ENCODE data around the gene ENTPD2.

The ENTPD2 gene

GRCh38 chr9:137053944-137054931, at the start of gene ENTPD2:
Gene ENTPD2 (minus strand): TSS chr9:137054061. CDS start chr9:137053997, 64 bp downstream.
- peak within 1 kb of the TSS; percentile 61; the same call in 1 of the 2 replicates for H3K4me3 ChIP-seq (ENCODE audit: low read length)
- no peak for DNase-seq (ENCODE audit: low read depth, low spot score)
- H3K27me3 ChIP-seq (ENCODE audit: control insufficient read depth, insufficient read depth, low read length): peaks cover 6% of the 10 kb centered on the region; the same call in 1 of the 2 replicates

GRCh38 chr9:137103206-137103999, 49.5 kb upstream of the ENTPD2 start:
- no CpG with 5 or more reads among the region's 37 CpGs for WGBS (ENCODE audit: insufficient coverage, insufficient read length)
- H3K36me3 ChIP-seq (ENCODE audit: control insufficient read depth, insufficient read depth, low read length): peaks cover 46% of the 10 kb centered on the region
- no peak overlapping the region for H3K27ac ChIP-seq (ENCODE audit: low read length)
- DNase-seq (ENCODE audit: low read depth, low spot score): no peak
- H3K9me3 ChIP-seq (ENCODE audit: control insufficient read depth, insufficient read depth, low read length): no peaks in the 10 kb centered on the region
- H3K27me3 ChIP-seq (ENCODE audit: control insufficient read depth, insufficient read depth, low read length): no peaks in the 10 kb centered on the region
- no peak overlapping the region for H3K4me3 ChIP-seq (ENCODE audit: low read length)
- no peaks in the 10 kb centered on the region for H3K4me1 ChIP-seq (ENCODE audit: control insufficient read depth, insufficient read depth, low read length)

More at GRCh38 chr9:137053944-137054931, at the start of gene ENTPD2:
- no CpG with 5 or more reads among the region's 90 CpGs for WGBS (ENCODE audit: insufficient coverage, insufficient read length)
- Histone ChIP-seq H3K27ac (ENCODE audit: low read length) (no peak within 1 kb of the TSS), H3K4me1 (ENCODE audit: control insufficient read depth, insufficient read depth, low read length) (peaks cover 3% of the 10 kb centered on the region; the same call in 1 of the 2 replicates), H3K9me3 (ENCODE audit: control insufficient read depth, insufficient read depth, low read length) (no peaks in the 10 kb centered on the region), H3K36me3 (ENCODE audit: control insufficient read depth, insufficient read depth, low read length) (no peaks in the 10 kb centered on the region)

- Histone ChIP-seq H3K27ac (ENCODE audit: low read length) (no peak overlapping the region), H3K27me3 (ENCODE audit: control insufficient read depth, insufficient read depth, low read length) (no peaks in the 10 kb centered on the region), H3K9me3 (ENCODE audit: control insufficient read depth, insufficient read depth, low read length) (no peaks in the 10 kb centered on the region), H3K4me3 (ENCODE audit: low read length) (no peak overlapping the region), H3K36me3 (ENCODE audit: control insufficient read depth, insufficient read depth, low read length) (peaks cover 44% of the 10 kb centered on the region), H3K4me1 (ENCODE audit: control insufficient read depth, insufficient read depth, low read length) (no peaks in the 10 kb centered on the region)
- DNase-seq (ENCODE audit: low read depth, low spot score): no peak
- no CpG with 5 or more reads among the region's 14 CpGs for WGBS (ENCODE audit: insufficient coverage, insufficient read length)
Observed at GRCh38 chr9:137099231-137099630, 45.4 kb upstream of the ENTPD2 start.

GRCh38 chr9:137097761-137098462, 44.1 kb upstream of the ENTPD2 start:
- no peak for DNase-seq (ENCODE audit: low read depth, low spot score)
- H3K4me3 ChIP-seq (ENCODE audit: low read length): no peak overlapping the region
- no peaks in the 10 kb centered on the region for H3K4me1 ChIP-seq (ENCODE audit: control insufficient read depth, insufficient read depth, low read length)
- H3K9me3 ChIP-seq (ENCODE audit: control insufficient read depth, insufficient read depth, low read length): no peaks in the 10 kb centered on the region
- WGBS (ENCODE audit: insufficient coverage, insufficient read length): no CpG with 5 or more reads among the region's 20 CpGs
- no peak overlapping the region for H3K27ac ChIP-seq (ENCODE audit: low read length)
- H3K27me3 ChIP-seq (ENCODE audit: control insufficient read depth, insufficient read depth, low read length): no peaks in the 10 kb centered on the region
- peaks cover 34% of the 10 kb centered on the region for H3K36me3 ChIP-seq (ENCODE audit: control insufficient read depth, insufficient read depth, low read length)

- H3K36me3 ChIP-seq (ENCODE audit: control insufficient read depth, insufficient read depth, low read length): peaks cover 24% of the 10 kb centered on the region
- no CpG with 5 or more reads among the region's 31 CpGs for WGBS (ENCODE audit: insufficient coverage, insufficient read length)
- no peaks in the 10 kb centered on the region for H3K9me3 ChIP-seq (ENCODE audit: control insufficient read depth, insufficient read depth, low read length)
- no peaks in the 10 kb centered on the region for H3K27me3 ChIP-seq (ENCODE audit: control insufficient read depth, insufficient read depth, low read length)
- no peak overlapping the region for H3K27ac ChIP-seq (ENCODE audit: low read length)
- H3K4me1 ChIP-seq (ENCODE audit: control insufficient read depth, insufficient read depth, low read length): no peaks in the 10 kb centered on the region
- no peak overlapping the region for H3K4me3 ChIP-seq (ENCODE audit: low read length)
- no peak for DNase-seq (ENCODE audit: low read depth, low spot score)
Observed at GRCh38 chr9:137096785-137097546, 43.1 kb upstream of the ENTPD2 start.

- DNase-seq (ENCODE audit: low read depth, low spot score): no peak
- Histone ChIP-seq H3K9me3 (ENCODE audit: control insufficient read depth, insufficient read depth, low read length) (no peaks in the 10 kb centered on the region), H3K27me3 (ENCODE audit: control insufficient read depth, insufficient read depth, low read length) (no peaks in the 10 kb centered on the region), H3K27ac (ENCODE audit: low read length) (no peak overlapping the region), H3K4me3 (ENCODE audit: low read length) (no peak overlapping the region), H3K36me3 (ENCODE audit: control insufficient read depth, insufficient read depth, low read length) (peaks cover 16% of the 10 kb centered on the region), H3K4me1 (ENCODE audit: control insufficient read depth, insufficient read depth, low read length) (no peaks in the 10 kb centered on the region)
- no CpG with 5 or more reads among the region's 30 CpGs for WGBS (ENCODE audit: insufficient coverage, insufficient read length)
Observed at GRCh38 chr9:137095664-137096517, 42.0 kb upstream of the ENTPD2 start.

GRCh38 chr9:137089232-137089947, 35.5 kb upstream of the ENTPD2 start:
- H3K27me3 ChIP-seq (ENCODE audit: control insufficient read depth, insufficient read depth, low read length): no peaks in the 10 kb centered on the region
- H3K4me1 ChIP-seq (ENCODE audit: control insufficient read depth, insufficient read depth, low read length): no peaks in the 10 kb centered on the region; the same call in 1 of the 2 replicates
- H3K27ac ChIP-seq (ENCODE audit: low read length): no peak overlapping the region
- no peaks in the 10 kb centered on the region for H3K9me3 ChIP-seq (ENCODE audit: control insufficient read depth, insufficient read depth, low read length)
- DNase-seq (ENCODE audit: low read depth, low spot score): no peak
- 0 out of 2 replicates have a peak, but pooled peaks cover 3% of the 10 kb centered on the region for H3K36me3 ChIP-seq (ENCODE audit: control insufficient read depth, insufficient read depth, low read length)
- WGBS (ENCODE audit: insufficient coverage, insufficient read length): no CpG with 5 or more reads among the region's 11 CpGs
- H3K4me3 ChIP-seq (ENCODE audit: low read length): no peak overlapping the region

GRCh38 chr9:137088121-137088520, 34.3 kb upstream of the ENTPD2 start:
- H3K9me3 ChIP-seq (ENCODE audit: control insufficient read depth, insufficient read depth, low read length): no peaks in the 10 kb centered on the region
- no peak for DNase-seq (ENCODE audit: low read depth, low spot score)
- H3K27ac ChIP-seq (ENCODE audit: low read length): no peak overlapping the region
- no CpG with 5 or more reads among the region's 5 CpGs for WGBS (ENCODE audit: insufficient coverage, insufficient read length)
- no peaks in the 10 kb centered on the region; the same call in 1 of the 2 replicates for H3K4me1 ChIP-seq (ENCODE audit: control insufficient read depth, insufficient read depth, low read length)
- H3K4me3 ChIP-seq (ENCODE audit: low read length): no peak overlapping the region
- 0 out of 2 replicates have a peak, but pooled peaks cover 3% of the 10 kb centered on the region for H3K36me3 ChIP-seq (ENCODE audit: control insufficient read depth, insufficient read depth, low read length)
- no peaks in the 10 kb centered on the region for H3K27me3 ChIP-seq (ENCODE audit: control insufficient read depth, insufficient read depth, low read length)

Measured in iPS DF 6.9 (cell line).